GM19455 (cell line): ENCODE data around the gene STEAP1B.
"Not testable (repeated sequence)": the region's sequence is repeated elsewhere in the genome, so short reads cannot be mapped to it uniquely, and the experiment has no call there.

ENCODE experiments used
- ATAC-seq: cut with Tn5 transposase; IDR thresholded peaks from one replicate; pipeline ENCODE4 v1.9.1; 2021; ENCODE audit not compliant: unreplicated experiment

Gene STEAP1B

DNA sequence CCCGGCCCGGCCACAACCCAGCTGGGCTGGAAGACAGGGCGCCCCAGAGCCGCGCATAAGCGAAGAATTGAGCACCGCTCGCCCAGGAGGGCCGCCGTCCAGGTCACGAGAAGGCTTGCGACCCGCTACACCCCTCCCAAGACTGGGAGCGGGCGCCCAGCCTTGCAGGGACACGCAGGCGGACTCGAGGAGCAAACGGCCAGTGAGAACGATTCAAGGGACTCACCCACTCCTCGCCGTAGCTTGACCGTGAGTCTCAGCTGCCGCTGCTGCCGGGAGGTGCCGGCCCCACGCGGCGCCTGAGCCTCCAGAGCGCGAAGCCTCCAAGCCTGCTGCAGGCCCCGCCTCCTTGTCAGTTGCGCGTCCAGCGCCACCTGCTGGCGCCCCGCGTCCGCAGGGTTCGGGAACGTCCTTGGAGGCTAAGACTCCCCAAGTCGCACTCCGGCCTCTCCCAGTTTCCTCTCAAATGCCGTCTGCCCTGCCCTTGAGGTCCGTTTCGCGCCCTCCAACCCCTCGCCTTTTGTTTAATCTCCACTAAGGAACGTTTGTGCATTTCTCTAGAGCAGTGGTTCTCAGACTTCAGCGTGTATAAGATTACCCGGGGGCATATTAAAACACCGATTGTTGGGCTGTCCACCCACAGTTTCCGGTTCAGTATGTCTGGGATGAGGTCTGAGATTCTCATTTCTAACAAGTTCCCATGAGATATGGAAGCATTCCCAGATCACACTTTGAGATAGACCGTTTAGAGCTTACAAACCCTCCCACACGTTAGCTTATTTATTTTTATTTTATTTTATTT lies at the start of gene STEAP1B:
Gene STEAP1B (minus strand): TSS at position 301 of the 802 bp plus-strand sequence. CDS start 5,333 bp downstream, outside the sequence.
- peak; percentile 93 for ATAC-seq

DNA sequence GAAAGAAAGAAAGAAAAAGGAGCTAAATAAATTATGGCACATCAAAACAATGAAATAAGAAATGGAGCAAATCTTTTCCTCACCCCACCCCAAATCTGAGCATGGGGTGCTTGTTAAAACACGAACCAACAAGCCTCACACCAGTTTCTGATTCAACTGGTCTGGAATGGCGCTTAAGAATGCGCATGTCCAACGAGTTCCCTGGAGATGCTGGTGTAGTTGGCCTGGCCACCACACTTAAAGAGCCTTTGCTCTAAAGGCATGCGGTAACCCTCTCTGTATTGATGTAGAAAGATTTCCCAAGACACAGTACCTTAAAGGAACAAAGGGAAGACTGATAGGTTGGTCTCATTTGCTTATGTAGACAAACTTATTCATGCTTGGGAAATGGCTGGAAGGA lies 49.1 kb upstream of the STEAP1B start:
- no peak for ATAC-seq

DNA sequence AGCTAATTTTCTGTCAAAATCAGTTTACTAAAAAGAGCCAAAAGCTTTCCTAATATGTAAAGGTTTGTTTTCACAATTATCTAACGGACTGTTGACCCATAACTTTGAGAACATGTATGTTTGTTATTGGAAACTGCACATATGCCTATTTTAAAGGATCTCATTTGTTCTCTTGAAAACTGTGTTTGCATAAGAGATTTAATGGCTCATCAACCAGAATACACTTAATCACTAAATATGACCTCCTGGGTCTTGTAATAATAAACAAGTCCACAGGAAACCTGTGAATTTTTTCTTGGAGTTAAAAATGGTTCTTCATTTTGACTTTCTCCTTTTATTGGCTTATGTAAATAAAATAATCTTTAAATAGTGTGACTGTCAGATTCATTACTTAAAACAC lies 48.3 kb upstream of the STEAP1B start:
- no peak for ATAC-seq

DNA sequence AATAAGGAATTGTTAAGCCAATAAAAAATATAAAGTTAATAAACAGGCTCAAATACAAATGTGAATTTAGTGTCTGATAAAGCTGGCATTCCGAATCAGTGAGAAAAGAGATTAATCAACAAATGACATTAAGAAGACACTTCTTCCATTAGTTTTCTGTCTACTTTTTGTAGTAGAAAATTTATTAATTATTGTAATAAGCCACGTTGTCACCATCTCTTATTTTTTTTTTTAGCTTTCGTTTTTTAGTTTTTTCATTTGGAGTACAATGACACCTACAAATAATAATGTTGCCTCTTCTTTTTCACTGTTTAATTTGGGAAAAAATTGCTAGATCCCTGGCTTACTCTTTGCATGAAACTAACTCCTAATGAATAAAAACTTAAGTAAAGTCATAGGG lies 46.8 kb upstream of the STEAP1B start:
- no peak for ATAC-seq

DNA sequence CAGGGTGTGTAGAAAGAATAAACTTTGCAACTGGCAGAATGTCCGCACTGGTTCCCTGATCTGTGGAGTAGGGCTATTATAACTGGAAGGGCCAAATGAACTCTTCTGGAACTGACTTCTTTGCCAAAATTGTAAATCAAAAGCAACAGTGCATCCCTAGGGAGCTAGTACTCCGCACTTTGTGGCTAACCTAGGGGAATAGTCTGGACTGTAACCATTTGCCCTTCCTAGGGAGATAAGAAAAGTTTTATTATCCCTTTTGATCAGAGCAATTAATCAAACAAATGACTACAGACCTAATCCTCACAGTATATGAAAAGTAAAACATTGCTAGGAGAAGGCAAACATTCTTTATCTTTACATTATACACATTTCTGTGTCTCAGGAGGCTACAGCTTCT lies 45.5 kb upstream of the STEAP1B start:
- no peak for ATAC-seq

DNA sequence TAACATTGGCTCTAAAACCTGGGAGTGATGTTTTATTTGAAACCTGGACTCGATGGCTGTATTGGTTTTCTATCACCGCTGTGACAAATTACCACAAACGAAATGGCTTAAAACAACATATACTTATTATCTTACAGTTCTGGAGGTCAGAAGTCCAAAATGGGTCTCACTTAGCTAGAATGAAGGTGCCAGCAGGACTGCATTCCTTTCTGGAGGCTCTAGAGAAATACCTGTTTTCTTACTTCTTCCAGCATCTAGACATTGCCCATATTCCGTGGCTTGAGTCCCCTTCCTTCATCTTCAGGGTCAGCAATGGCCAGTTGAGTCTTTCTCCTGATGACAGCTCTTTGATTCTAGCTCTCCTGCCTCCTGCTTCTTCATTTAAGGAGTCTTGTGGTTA lies 44.3 kb upstream of the STEAP1B start:
- no peak for ATAC-seq

DNA sequence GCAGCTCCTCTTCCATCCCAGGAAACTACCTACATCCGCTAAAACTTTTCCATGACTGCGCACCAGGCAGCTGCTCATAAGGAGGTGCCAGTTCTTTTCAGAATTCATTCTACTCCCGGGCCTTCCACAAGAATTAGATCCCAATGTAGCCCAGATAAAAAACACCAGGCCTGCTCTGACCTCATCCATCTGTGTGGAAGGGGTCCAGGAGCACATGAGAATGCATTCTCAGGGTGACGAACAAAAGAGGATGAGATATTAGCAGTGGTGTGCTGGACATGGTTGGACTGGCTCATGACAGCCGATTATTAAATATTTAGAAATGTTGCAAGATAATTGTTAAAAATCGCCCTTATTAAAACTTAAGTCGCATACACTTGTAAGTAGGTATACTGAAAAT lies 43.2 kb upstream of the STEAP1B start:
- ATAC-seq = no peak

DNA sequence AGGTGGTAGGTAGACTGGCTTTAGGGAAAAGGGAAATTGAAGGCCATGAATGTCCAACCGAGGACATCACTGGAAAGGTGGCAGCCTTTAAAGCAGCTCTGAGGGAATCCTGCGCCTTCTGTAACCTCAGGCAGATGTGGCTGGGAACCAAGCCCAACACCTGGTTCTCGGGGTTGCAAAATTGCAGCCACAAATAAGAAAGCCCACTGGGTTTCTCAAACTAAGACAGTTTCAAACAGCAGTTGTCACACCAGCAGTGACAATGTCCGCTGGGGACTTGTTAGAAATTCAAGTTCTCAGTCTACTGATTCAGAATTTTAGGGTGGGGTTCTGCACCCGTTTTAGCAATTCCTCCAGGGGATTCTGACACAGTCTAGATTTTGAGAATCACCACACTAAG lies 42.7 kb upstream of the STEAP1B start:
- no peak for ATAC-seq

DNA sequence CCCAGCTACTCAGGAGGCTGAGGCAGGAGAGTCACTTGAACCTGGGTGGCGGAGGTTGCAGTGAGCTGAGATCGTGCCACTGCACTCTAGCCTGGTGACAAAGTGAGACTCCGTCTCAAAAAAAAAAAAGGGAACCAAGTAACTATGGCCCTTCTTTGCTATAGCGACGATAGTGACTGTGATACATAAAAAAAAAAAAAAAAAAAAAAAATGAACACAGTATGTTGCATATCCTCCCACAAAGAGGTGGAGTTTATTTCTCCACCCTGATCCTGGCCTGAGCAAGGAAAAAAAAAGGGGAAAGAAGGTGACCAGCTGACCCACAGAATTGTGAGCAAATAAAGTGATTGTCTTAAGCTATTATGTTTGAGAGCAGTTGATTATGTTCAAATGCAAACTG lies 42.3 kb upstream of the STEAP1B start:
- ATAC-seq = no peak

DNA sequence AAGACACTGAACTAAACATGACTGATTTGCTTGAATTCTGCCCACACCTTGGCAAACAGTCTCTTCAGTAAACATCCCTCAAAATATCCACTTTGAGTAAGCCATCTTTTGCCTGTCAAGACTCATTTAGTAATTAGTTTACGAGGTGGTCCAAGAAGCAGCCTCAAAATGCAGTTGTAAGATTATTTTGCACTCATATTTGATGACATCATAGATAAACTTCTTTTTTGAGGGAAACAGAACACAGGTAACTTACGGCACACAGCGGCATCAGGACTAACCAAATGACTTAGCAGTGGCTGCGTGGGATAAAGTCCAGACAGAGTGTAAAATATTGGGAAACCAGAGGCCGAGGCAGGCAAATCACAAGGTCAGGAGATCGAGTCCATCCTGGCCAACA lies 41.8 kb upstream of the STEAP1B start:
- no peak for ATAC-seq

DNA sequence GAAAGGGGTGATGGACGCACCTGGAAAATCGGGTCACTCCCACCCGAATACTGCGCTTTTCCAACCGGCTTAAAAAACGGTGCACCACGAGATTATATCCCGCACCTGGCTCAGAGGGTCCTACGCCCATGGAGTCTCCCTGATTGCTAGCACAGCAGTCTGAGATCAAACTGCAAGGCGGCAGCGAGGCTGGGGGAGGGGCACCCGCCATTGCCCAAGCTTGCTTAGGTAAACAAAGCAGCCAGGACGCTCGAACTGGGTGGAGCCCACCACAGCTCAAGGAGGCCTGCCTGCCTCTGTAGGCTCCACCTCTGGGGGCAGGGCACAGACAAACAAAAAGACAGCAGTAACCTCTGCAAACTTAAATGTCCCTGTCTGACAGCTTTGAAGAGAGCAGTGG lies 28.5 kb upstream of the STEAP1B start:
- ATAC-seq = not testable (repeated sequence)

DNA sequence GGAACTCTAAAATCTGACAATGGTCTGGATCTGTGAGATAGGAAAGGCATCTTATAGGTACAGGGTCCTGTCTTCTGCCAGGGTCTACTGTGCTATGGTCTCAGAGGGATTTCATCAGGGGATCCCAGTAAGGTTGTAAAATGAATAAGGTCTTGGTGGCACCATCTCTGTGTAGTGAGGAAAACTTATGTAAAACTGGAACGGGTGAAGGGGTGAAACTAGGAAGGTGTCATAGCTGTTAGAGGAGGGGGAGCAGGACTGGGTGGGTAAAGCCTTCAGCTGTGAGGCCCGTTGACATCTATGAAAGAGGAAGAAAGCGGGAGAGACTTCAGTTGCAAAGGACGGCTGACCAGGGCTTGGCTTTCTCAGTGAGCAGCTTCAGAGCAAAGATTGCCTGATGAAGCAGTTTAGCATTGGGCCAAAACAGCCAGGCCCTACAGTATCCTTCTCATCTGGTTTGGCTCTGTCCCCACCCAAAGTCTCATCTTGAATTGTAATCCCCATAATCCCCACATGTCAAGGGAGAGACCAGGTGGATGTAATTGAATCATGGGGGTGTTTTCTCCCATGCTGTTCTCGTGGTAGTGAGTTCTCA lies 24.5 kb upstream of the STEAP1B start:
- not testable (repeated sequence) for ATAC-seq

DNA sequence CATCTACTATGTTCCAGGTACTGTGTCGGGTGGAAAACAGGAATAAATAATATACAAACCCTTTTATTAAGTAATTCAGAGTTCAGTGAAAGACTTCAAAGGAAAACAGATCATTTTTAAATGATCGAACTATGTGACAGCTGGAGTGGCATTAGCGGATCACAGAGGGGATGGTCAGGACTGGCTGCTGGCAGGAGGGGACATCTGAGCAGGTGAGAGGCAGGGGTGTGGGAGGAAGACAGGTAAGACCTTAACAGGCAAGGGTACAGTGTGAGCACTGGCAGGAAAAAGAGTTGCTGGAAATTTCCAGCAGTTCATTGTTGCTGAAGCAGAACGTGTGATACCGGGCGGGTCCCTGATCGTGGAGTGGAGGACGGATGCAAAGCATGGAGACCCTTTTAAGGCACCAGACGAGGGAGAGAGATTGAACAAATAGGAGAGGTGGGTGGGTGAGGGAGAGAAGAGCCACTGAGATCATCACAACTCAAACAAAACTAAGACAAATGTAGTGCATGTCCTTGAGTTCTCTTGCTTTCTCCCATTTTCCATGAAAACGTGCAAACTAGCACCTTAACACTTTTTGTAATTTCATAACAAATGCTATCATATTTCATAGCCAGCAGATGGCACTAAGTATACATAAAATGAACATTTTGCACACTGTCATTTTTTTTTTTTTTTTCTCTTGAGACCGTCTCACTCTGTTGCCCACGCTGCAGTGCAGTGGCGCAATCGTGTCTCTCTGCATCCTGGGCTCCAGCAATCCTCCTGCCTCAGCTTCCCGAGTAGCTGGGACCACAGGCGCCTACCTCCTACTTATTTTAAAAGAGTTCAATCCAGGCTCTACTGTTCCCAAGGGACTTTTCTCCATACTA lies 23.7 kb upstream of the STEAP1B start:
- ATAC-seq = not testable (repeated sequence)

DNA sequence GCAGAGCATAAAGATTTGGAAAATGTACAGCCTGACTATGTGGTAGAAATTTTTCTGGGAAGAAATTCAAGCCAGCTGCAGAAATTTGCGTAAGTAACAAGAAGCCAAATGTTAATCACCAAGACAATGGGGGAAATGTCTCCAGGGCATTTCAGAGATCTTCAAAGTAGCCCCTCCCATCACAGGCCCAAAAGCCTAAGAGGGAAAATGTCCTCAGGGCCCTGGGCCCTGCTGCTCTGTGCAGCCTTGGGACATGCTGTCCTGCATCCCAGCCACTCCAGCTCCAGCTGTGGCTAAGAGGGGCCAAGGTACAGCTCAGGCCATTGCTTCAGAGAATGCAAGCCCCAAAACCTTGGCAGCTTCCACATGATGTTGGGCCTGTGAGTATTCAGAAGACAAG lies 19.6 kb upstream of the STEAP1B start:
- ATAC-seq = not testable (repeated sequence)

DNA sequence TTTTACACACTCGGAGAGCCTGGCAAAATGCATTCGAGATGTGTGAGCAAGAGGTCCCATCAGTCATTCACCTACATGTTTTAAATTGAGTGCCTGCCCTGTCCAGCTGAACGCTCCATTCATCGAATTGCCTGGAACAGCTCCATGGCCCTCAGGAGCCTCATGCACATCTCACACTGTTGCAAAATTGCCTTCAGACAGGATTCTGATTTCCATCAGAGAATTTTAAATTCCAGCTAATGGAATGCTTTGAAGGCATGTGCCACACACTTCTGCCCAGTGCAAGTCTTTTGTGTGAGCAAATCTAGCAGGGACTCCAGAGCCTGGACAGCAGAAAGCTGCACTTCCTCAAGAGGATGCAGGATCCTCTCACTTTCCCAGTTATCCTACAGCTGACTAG lies 17.0 kb upstream of the STEAP1B start:
- not testable (repeated sequence) for ATAC-seq

DNA sequence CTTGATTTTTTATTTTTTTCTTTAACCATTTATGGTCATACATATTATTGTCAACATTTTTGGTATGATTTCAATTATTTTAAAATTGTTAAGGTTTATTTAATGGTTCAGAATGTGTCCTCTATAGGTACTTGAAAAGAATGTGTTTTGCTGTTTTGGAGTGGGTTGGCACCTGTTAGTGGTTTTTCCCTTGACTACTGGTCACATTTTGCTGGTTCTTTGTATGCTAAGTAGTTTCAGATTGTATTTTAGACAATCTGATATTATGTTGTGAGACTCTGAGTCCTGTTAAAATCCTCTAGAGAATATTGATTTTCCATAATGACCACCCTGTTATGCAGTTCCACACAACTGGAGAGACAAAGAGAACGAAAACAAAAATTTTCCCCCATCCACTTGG lies 15.0 kb upstream of the STEAP1B start:
- not testable (repeated sequence) for ATAC-seq

DNA sequence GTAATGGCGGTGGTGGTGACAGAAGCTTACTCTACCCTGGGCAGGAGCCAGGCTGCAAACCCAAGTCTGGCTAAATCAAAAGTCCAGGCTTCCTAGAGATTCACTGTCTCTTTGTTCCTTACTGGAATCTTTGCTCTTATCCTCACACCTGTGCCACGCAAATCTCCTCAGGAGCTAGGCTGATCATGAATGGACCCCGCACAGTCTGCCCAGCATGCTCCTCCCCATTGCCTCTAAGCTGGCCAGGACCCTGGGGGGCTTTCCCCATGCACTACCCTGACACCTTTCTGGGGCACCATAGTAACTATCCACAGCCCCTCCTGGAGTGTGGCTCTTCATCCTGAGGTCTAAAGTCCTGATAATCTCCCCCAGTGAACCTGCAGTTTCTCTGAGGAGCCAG lies 7.3 kb upstream of the STEAP1B start:
- not testable (repeated sequence) for ATAC-seq

DNA sequence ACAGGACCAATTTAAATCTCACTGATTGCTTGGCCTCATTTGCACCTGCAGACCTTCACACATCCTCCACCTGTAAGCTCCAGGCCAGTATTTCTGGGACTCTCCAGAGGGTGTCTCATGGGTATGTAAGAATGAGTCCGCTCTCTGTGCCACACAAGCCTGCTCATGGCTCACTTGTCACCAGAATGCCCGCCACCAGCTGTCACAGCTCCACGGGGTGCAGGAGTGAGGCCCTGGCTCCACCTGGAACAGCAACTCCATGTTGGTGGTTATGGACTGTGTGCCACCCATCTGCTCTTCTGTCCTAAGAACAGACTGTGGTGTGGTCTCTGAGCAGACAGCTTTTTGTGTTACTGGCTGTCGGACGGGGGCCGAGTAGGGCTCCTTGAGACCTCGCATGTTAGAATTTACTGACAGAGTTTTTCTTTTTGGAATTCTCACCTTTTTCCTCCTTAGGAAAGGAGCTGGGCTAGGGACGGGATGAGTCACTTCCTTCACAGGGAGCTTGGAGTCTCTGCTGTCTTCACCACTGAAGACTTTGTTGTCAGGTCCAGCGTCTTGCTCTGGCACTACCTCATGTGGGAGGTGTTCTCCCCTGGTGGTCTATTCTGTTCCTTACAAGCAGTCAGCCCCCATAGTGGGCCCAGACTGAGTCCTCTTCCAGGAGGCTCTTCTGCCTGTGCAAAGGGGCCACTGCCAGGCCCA lies 6.5 kb upstream of the STEAP1B start:
- ATAC-seq = not testable (repeated sequence)

DNA sequence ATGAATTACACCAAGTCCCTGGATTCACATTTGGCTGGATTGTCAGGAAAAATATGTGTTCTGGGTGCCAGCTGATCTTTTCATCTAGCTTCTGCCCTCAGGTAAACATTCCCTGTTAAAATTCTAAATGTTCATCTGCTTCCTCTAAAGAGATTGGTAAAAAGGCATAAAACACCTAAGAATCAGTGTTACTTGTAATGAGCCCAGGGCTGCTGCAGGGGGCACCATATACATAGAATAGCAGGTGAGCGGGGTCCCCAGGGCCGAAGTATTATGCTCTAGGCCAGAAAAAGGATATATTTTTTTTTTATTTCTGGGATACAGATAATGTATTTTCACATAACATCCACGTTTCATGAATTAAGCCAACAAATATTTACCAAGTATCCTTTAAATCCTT lies 4.5 kb upstream of the STEAP1B start:
- ATAC-seq = not testable (repeated sequence)

DNA sequence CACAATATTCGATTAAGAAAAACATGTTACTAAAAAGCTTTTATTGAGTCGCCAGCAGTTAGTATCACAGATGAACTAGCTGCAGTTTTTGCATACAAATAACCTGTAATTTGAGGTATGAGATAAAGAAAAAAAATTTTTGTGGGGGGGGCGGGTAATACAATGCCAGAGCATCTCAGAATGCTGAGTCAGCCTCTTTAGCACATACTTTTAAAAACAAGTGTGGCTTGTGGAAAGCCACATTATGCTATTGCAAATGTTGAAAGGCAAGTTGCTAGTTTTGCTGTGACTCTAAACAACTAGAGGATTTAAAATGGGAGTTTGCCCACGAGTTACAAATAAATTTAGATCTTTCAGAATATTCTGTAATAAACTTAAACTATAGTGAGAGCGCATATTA lies 2.1 kb upstream of the STEAP1B start:
- not testable (repeated sequence) for ATAC-seq

DNA sequence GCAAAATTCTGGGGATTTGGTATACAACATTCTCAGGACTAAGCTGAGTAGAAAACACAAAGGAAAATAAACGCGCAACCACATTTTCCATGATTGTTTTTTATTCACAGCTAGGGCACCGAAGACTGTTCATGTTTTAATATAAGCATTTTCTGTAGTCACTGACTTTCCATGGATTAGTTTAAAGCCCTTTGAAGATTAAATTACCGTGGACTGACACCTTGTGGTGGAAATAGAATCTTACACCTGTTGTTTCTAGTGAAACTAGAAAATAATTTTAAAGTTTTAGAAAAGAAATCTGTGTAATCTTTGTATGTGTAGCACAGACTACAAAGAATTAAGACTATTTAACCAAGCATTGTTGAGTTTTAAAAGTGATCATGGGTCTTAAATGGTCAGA lies 1.3 kb upstream of the STEAP1B start:
- ATAC-seq = not testable (repeated sequence)
